GM12891 (cell line): ENCODE measurements around the gene HAUS3.

ENCODE experiments used
- PAX5 ChIP-seq: IDR thresholded peaks from 2 replicates; pipeline ENCODE4 v1.6.1; 2011; ENCODE audit warnings: low read length, moderate library complexity, mild to moderate bottlenecking; ENCODE audit not compliant: insufficient read depth, severe bottlenecking
- POLR2A ChIP-seq: IDR thresholded peaks from 2 replicates; pipeline ENCODE4 v1.6.1; 2011; ENCODE audit warnings: low read depth, low read length, control low read depth
- POLR2AphosphoS5 ChIP-seq: IDR thresholded peaks from 2 replicates; pipeline ENCODE4 v1.6.1; 2011; ENCODE audit warnings: low read depth, low read length, control low read depth
- POU2F2 ChIP-seq: IDR thresholded peaks from 2 replicates; pipeline ENCODE4 v1.6.1; 2011; ENCODE audit warnings: low read depth, mild to moderate bottlenecking, control low read depth, low read length, moderate library complexity
- SPI1 ChIP-seq: IDR thresholded peaks from 2 replicates; pipeline ENCODE4 v1.6.1; 2011; ENCODE audit warnings: low read depth, low read length, control low read depth
- TAF1 ChIP-seq: IDR thresholded peaks from 2 replicates; pipeline ENCODE4 v1.6.1; 2011; ENCODE audit warnings: low read depth, low read length, control low read depth

GRCh38 chr4:2267841-2268240 is 25.9 kb upstream of the HAUS3 start:
- TF ChIP-seq POLR2AphosphoS5 (no peak), TAF1 (no peak), POLR2A (no peak), POU2F2 (no peak), SPI1 (no peak), PAX5 (no peak)
